ENCODE results near the gene PIGO. TPM values are rescaled to one million over a fixed set of nuclear protein-coding genes. Genes with fewer than 3 reads are reported as not detected.
A peak's percentile ranks its signal among the peaks of the same experiment; 100 is the strongest.

The PIGO gene
- 21.7 and 23.7 TPM in 2 replicates for total RNA-seq (2014; rRNA removed)
- polyA plus RNA-seq (2012) = 15.6 TPM

DNA sequence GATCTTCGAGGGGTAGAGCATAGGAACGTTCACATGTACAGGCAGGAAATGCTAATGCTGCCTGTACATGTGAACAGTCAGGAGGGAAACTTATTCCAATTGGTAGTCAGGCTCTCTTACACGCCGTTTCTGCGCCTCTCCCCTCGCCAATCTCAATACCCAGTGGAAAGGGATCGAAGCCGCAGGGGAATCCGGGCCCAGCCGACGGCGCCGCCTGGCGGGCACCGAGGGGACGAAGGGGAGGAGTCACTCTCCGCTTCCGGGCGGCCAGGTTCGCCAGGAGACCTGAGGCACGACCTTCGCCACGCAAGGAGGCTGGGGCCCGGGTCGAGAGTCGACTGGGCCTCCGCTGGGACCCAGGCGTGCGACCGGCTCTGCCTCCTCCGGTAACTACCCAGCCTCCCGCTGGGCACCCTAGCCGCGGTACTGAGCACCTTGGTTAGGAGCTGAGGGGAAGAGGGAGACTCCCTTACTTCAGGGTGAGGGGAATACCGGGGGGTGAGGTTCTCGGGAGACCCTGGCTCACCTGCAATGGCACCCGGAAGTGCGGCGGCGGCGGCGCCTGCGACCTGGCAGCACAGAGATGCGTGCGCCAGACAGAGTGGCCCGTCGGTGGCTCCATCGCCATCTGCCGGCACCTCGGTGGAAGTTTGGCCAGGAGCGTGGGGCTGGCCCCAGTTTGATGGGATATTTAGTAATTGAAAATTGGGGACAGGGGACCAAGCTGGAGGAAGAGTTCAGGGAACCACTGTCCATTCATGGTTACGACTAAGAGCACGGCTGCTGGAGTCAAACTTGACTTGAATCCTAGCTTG lies at the start of gene PIGO:
Gene PIGO (minus strand): TSS at position 557 of the 815 bp plus-strand sequence. CDS start 1,026 bp downstream, outside the sequence.
- DNase-seq (ENCODE audit: low read depth) = peak; percentile 69

DNA sequence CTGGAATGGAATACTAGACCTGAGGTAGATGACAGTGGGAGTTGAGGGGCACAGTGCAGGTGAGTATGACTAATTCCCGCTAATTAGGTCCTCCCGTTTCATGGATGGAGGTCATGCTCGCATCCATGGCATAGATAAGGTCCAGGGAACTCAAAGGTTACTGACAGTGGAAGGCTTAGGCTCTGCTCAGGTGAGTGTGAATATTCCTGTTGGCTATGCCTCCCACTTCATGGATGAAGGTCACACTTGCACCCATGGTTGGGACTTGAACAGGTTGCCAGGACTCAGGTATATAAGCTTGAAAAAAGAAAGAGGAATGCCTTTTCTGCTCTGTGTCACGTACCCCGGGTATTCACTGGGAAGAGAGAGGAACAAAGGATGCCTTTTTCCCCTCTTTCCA lies 45.6 kb upstream of the PIGO start:
- DNase-seq (ENCODE audit: low read depth) = no peak

DNA sequence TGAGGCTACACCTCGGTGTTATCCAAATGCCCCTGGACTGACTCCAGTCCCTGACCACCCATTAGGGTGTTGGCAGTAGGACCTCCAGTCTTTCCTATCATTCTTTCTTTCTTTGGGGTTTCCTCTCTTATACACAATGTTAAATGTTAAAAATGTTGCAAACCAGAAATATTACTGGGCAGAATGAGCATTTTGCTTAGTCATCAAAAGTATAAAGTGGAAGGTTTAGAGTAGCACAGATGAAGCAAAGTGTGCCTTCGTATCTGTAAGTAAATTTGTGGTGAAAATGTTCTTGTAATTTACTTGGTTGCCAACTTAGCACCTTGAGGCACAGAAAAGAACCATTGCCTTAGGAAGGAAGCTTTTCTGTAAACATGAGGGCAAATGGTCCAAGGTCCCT lies 43.7 kb upstream of the PIGO start:
- DNase-seq (ENCODE audit: low read depth) = no peak

DNA sequence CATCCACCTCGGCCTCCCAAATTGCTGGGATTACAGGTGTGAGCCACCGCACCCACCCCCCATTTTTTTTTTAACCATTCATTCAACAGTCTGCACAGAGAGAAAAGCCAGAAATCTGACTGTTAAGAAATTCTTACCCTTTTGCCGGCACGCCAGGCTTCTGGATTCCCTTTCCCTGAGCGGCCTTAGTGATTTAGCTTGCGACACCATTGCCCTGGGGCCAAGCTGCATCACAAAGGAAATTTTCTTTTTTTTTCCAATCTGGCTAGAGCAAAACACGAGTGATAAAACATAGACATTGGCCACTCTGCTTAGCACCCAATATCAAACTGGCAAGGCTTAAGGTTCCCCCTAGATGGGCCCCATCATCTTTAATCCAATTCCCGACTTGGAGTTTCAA lies 40.5 kb upstream of the PIGO start:
- DNase-seq (ENCODE audit: low read depth) = no peak

GRCh38 chr9:35135988-35136387 lies 39.6 kb upstream of the PIGO start:
- no peak for DNase-seq (ENCODE audit: low read depth)

DNA sequence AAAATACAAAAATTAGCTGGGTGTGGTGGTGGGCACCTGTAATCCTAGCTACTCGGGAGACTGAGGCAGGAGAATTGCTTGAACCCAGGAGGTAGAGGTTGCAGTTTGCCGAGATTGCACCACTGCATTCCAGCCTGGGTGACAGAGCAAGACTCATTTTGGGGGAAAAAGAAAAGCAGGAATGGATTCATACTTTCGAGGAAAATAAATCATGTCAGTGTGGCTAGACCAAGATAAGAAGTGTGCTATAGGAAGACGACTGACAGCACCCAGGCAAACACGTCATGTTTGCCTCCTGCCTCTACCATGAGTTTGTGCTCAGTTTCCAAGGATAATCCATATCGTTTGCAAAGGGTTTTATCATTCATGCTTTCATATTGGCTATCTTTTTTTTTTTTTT lies 38.5 kb upstream of the PIGO start:
- no peak for DNase-seq (ENCODE audit: low read depth)

- peak; percentile 92 for DNase-seq (ENCODE audit: low read depth)
Observed at GRCh38 chr9:35116898-35117551, 20.6 kb upstream of the PIGO start.

DNA sequence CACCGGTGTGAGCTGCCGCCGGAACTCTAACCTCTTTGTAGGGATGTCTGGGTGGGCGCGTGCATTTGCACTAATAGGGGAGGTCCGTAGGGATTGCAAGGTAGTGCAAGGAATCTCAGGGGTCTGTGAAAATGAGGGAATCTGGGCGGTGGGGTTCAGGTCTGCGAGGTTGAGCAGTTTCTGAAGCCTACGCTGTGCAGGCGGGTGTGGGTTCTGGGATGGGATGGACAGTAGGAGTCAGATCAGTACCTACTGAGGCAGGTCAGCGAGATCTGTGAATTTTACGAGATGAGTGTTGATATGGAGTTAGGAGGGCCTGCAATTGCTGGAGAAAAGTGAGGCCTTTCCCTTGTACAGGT lies 20.1 kb upstream of the PIGO start:
- no peak for DNase-seq (ENCODE audit: low read depth)

DNA sequence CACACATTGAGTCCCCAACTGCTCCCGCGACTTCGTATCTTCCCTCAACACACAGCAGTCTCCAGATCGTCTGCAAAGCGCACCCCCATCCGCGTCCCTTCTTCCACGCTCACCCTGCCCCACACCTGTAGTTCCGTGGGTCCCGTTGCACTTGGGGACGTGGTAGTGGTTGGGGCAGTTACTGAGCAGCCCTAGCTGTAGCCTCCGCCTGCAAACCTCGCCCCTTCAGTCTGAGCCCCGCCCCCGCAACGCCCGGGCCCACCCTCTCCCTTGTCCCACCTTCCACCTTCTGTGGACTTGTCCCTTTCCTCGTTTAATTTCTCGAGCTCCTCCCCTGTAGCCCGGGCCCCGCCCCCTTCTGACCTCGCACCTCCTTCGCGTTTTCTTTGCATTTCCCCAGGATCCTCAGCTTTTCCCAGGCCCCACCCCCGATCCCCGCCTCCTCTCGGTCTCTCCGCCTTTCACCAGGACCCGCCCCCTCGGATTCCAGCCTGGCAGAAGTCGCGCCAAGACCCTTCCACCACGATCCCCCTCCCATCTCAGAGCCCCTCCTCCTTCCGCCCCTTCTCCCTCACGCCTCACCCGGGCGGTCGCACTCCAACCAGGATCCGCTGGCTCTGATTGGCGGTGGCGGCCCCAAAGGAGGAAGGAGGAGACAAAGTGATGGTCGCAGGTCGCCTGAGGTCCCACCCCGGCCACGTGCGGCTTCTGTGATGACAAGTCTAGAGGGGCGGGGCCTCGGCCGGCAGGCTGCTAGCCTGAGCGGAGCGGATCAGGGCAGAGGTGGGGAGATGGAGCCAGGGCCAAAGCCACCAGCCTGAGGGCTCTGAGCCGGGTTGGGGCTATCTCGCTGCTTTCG lies 19.5 kb upstream of the PIGO start, which contains the start of gene ATOSB:
Gene ATOSB (minus strand): TSS at position 183 of the 859 bp plus-strand sequence. CDS start 7,588 bp downstream, outside the sequence.
- peak; percentile 95 for DNase-seq (ENCODE audit: low read depth)

- DNase-seq (ENCODE audit: low read depth) = peak; percentile 58
Observed at GRCh38 chr9:35114840-35115628, 18.6 kb upstream of the PIGO start.

DNA sequence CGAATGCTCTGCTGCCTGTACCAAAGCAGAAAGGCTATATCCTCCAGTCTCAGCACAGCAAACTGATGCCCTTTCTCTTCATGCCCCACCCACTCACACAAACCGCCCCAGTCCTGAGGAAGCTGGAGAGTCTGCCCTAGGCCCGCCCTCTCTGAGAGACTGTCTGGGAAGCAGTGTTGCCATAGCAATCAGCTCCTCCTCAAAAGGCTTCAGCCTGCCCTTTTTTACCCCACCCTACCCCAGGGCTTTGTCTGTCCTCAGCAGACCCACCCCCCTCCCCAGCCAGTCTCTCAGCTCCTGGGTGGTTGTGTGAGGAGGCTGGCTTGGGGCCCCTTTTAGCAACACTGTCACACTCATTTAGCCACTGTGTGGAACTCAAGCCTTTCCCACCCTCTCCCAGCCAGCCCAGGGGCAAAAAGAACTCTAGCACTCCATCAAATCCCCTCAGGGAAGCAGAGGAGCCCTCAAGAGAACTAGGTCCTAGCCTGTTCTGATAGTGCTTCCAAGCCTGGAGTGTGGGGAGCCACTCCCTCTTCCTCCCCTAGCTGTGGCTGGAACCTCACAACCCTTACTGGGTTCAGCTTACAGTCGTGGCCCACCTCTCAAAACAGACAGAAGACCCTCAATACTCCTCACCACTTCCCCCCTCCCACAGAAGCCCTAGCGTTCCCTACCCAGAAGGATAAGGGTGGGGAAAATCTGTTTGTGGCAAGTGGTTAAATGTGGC lies 17.9 kb upstream of the PIGO start:
- peak; percentile 95 for DNase-seq (ENCODE audit: low read depth)

GRCh38 chr9:35112257-35113020 lies 16.0 kb upstream of the PIGO start:
- peak; percentile 71 for DNase-seq (ENCODE audit: low read depth)

- DNase-seq (ENCODE audit: low read depth) = peak; percentile 98
Observed at GRCh38 chr9:35111001-35111933, 14.9 kb upstream of the PIGO start.

GRCh38 chr9:35110327-35110761 lies 14.0 kb upstream of the PIGO start:
- peak; percentile 95 for DNase-seq (ENCODE audit: low read depth)

DNA sequence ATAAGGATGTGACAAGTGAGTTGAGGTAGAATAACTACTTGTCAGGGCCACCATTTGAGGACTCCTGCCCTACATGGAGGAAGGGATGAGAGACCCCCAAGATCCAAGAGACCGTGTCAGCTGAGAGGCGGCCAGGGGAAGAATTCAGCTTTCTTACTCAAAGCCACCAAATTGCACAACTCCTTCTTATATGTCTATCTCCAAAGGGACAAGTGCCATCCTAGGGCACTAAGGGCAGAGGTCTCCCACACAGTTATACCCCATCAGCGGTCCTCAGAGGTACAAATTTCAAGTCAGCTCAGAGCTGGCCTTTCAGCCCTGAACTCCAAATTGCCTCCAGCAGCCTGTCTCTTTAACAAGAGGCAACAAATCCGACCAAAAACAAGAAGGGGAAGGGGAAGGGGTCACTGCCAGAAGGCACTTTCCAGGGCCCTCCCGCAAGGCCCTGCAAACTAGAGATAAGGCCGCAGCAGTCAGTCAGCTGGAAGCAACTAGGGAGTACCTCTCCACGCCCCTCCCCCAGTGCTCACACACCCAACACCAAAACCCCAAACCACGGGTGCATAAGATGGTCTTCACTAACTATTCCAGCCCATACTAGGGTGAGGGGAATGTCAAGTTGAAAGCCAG lies 12.7 kb upstream of the PIGO start:
- DNase-seq (ENCODE audit: low read depth) = no peak

- no peak for DNase-seq (ENCODE audit: low read depth)
Observed at GRCh38 chr9:35108461-35108860, 12.1 kb upstream of the PIGO start.

DNA sequence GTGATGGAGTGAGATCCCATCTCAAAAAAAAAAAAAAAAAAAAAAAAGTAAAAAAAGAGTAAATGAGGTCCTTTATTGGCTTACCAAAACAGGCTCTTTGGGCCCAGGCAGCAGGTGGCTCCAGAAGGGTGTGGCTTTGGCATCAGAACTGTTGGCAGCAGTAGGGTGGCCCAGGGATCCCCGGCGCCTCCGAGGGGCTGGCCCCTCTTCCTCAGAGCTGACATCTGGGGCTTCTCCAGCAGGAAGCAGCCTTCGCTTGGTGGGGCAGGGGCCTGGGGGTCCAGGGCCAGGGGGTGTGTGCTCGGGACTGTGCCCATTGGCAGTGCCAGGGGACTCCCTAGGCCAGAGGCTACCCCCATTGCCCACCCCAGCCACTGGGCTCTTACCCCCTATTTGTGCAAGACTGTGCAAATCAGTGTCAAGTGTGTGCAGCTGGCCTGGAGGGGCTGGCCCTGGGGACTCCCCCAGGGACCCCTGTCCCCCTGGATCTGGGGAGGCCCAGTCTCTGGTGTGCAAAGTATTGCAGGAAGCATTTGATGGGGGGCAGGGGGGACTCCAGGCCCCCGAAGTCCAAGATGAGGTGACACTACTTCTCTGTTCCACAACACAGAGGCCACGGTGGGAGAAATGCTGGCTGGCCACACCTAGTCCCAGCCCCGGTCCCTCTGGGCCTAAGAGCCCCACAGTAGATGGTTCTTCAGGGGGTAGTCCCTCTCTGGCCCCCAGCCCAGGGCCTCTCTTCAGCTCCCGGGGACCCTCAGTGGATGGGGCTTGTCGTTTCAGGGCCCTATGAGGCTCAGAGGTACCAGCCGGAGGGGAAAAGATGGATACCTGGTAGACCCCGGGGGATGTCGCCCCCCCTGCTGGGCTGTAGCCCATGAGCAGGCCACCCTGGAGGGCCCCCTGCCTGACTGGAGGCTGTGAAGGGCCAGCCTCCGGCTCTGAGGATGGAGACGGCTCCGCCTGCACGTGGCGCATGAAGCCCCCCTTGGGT lies 11.2 kb upstream of the PIGO start:
- DNase-seq (ENCODE audit: low read depth) = no peak

Data from LHCN-M2 (cell line).